ENCODE data around the gene CPM. TPM values are rescaled to one million over a fixed set of nuclear protein-coding genes. Genes with fewer than 3 reads are reported as not detected.

CPM gene
- 1.4 and 2.4 TPM in 2 replicates for total RNA-seq (2013; cell fraction: nucleolus; rRNA removed)
- 0.06 and 0.49 TPM in 2 replicates for total RNA-seq (2014; rRNA removed)
- 0.18 and 0.23 TPM in 2 replicates for total RNA-seq (2014; rRNA removed; fragmentation: Illumina TruSeq; extraction: Trizol)
- 0.29 and 0.80 TPM in 2 replicates for total RNA-seq (2021)
- 0.08 TPM for polyA plus RNA-seq (2011; ENCODE audit: low read depth)
- 1.3 and 1.7 TPM in 2 replicates for polyA plus RNA-seq (2011; rRNA removed)
- 0.82 and 1.3 TPM in 2 replicates for polyA plus RNA-seq (2011; cell fraction: cytosol; rRNA removed)
- polyA plus RNA-seq (2011; cell fraction: nucleus; rRNA removed), result 0.13 and 0.25 TPM in 2 replicates
- polyA plus RNA-seq (2012), result 0.07 and 0.22 TPM in 2 replicates
- 0.29 and 0.44 TPM in 2 replicates for polyA plus RNA-seq (2014; fragmentation: Illumina TruSeq; extraction: Trizol)
- under 1 TPM; 0.31 to 0.38 TPM for polyA plus RNA-seq (2014; fragmentation: Nextera tagmentation; extraction: Ambion mirVana)
- 0.05 and 0.60 TPM in 2 replicates for polyA plus RNA-seq (2014; rRNA removed)
- polyA plus RNA-seq (2016; fragmentation: Nextera tagmentation; extraction: Ambion mirVana), result under 1 TPM; 0.25 to 0.88 TPM
- polyA minus RNA-seq (2011; rRNA and poly(A)+ RNA removed), result 0.52 and 1.1 TPM in 2 replicates
- polyA minus RNA-seq (2011; cell fraction: cytosol; rRNA and poly(A)+ RNA removed), result 1.3 and 5.7 TPM in 2 replicates
- 0.24 and 0.29 TPM in 2 replicates for polyA minus RNA-seq (2011; cell fraction: nucleus; rRNA and poly(A)+ RNA removed)
- Bru-seq, nascent RNA, result percentile 46 among the genes with signal in this experiment
- percentile 44 among the genes with signal in this experiment for BruChase-seq, experiment 1, labeled RNA remaining after a 6-hour chase
- BruChase-seq, experiment 2, labeled RNA remaining after a 2-hour chase, result percentile 41 among the genes with signal in this experiment
- long read RNA-seq, experiment 1, full-length matches to known transcripts, result 1 of 77 reads
- long read RNA-seq, experiment 1, partial matches to known transcripts, result 0 of 77 reads
- long read RNA-seq, experiment 1, other reads (novel, unspliced or antisense), result 76 of 77 reads
- long read RNA-seq, experiment 2, full-length matches to known transcripts, result 31 of 50 reads
- long read RNA-seq, experiment 2, partial matches to known transcripts, result 4 of 50 reads
- long read RNA-seq, experiment 2, other reads (novel, unspliced or antisense), result 15 of 50 reads

- no peak within 1 kb of the TSS for H3K27ac ChIP-seq (ENCODE audit: control insufficient read depth, insufficient read depth)
- FAIRE-seq (no peak), DNase-seq (ENCODE audit: low read depth, low spot score) (no peak), ATAC-seq (peak; percentile 98)
- peaks cover 13% of the 10 kb centered on the region for H3K4me1 ChIP-seq (ENCODE audit: control insufficient read depth, insufficient read depth, low read length)
- no TSS peak for BruUV-seq (replicated peaks)
- no peaks in the 10 kb centered on the region for H3K36me3 ChIP-seq (ENCODE audit: control insufficient read depth in 2 of 2, insufficient read depth in 2 of 2, low read length in 1 of 2)
- ChIA-PET CTCF (no interaction called here), SMC1A (ENCODE audit: uncharacterized antibody, unreplicated experiment) (interaction anchor here (1.1 to 2.4 kb wide), 2 partner anchors 10 to 14 kb away, joined by 4 to 6 read pairs; no protein-coding TSS in a partner anchor), POLR2A (interaction anchor here (0.6 kb wide), 1 partner anchor 784 kb away, joined by 4 read pairs; no protein-coding TSS in a partner anchor), RAD21 (ENCODE audit: unreplicated experiment) (interaction anchor here (0.9 to 1.1 kb wide), 2 partner anchors 36 to 56 kb away, joined by 3 read pairs; no protein-coding TSS in a partner anchor)
- intact Hi-C loops (cut with micrococcal nuclease; ENCODE audit: unreplicated experiment), result no loop called here
- peaks cover 1 to 5% of the 10 kb centered on the region in 2 experiments; a peak in 3 of 4 replicates for H3K27me3 ChIP-seq (replicated peaks in 1 of 2; ENCODE audit: control insufficient read depth in 2 of 2, insufficient read depth in 2 of 2, low read length in 1 of 2)
- H3K79me2 ChIP-seq (ENCODE audit: control insufficient read depth, insufficient read depth, low read length), result no peaks in the 10 kb centered on the region
- in situ Hi-C loops (cut with MboI), result no loop called here
- H2AFZ ChIP-seq (ENCODE audit: control insufficient read depth, low read depth, low read length), result peak within 1 kb of the TSS; percentile 75
- H4K20me1 ChIP-seq (ENCODE audit: control insufficient read depth, insufficient read depth), result no peaks in the 10 kb centered on the region
- peaks cover 1% of the 10 kb centered on the region; the same call in 1 of the 3 replicates for H3K9me3 ChIP-seq (replicated peaks; ENCODE audit: control insufficient read depth, insufficient read depth, low read length)
- peak within 1 kb of the TSS; percentile 75 for H3K4me2 ChIP-seq (ENCODE audit: control insufficient read depth, insufficient read depth)
- no peak within 1 kb of the TSS for H3K9ac ChIP-seq (ENCODE audit: control insufficient read depth, insufficient read depth, low read length)
- WGBS (ENCODE audit: insufficient coverage, insufficient replicate concordance, low lambda C conversion rate, missing lambda C conversion rate), result 19% methylated on average over 67 of the region's 96 CpGs
- peak within 1 kb of the TSS; percentile 63; the same call in 1 of the 2 replicates for H3K4me3 ChIP-seq
- TF ChIP-seq SMARCA5 (IDR thresholded peaks at IDR 0.05), result no peak
- peak; percentile 48 for TF ChIP-seq NR2F1 (conservative IDR thresholded peaks at IDR 0.05)
- TF ChIP-seq ZNF592 (IDR thresholded peaks at IDR 0.05), result no peak
- no peak for TF ChIP-seq GABPA (IDR thresholded peaks at IDR 0.05; ENCODE audit: low read depth)
- TF ChIP-seq NKRF (conservative IDR thresholded peaks at IDR 0.05), result no peak
- 0 out of 2 replicates have a peak, but pooled peaks have one; percentile 12 for TF ChIP-seq TCF12 (IDR thresholded peaks at IDR 0.05; ENCODE audit: low read depth, low read length)
- TF ChIP-seq RBBP5 (conservative IDR thresholded peaks at IDR 0.05), result no peak
- TF ChIP-seq ASH2L (IDR thresholded peaks at IDR 0.05; ENCODE audit: borderline replicate concordance, low read depth), result no peak
- TF ChIP-seq PML (IDR thresholded peaks at IDR 0.05; ENCODE audit: low read length), result no peak
- TF ChIP-seq GATAD2B (conservative IDR thresholded peaks at IDR 0.05; ENCODE audit: low read depth), result no peak; the same call in 1 of the 2 replicates
- TF ChIP-seq CEBPB (IDR thresholded peaks at IDR 0.05; ENCODE audit: borderline replicate concordance in 1 of 2, low read depth in 2 of 2, low read length in 2 of 2), result no peak
- no peak for TF ChIP-seq KLF5 (IDR thresholded peaks at IDR 0.05; ENCODE audit: partially characterized antibody)
These were observed at the start of gene CPM for GRCh38 chr12:68932961-68933893. Gene CPM, minus strand, starts transcription at chr12:68933171. Its CDS starts 334 bp downstream, at chr12:68932837.

All from GM12878 (cell line).